Limb (tissue), 2 donors: ENCODE data around the gene FCN2.

Experiments used
- DNase-seq, 2 donors: peaks; one replicate each; pipeline ENCODE4 v3.0.0-alpha.2; 2016; ENCODE audit errors: extremely low spot score in 2 of 2

Gene FCN2

DNA sequence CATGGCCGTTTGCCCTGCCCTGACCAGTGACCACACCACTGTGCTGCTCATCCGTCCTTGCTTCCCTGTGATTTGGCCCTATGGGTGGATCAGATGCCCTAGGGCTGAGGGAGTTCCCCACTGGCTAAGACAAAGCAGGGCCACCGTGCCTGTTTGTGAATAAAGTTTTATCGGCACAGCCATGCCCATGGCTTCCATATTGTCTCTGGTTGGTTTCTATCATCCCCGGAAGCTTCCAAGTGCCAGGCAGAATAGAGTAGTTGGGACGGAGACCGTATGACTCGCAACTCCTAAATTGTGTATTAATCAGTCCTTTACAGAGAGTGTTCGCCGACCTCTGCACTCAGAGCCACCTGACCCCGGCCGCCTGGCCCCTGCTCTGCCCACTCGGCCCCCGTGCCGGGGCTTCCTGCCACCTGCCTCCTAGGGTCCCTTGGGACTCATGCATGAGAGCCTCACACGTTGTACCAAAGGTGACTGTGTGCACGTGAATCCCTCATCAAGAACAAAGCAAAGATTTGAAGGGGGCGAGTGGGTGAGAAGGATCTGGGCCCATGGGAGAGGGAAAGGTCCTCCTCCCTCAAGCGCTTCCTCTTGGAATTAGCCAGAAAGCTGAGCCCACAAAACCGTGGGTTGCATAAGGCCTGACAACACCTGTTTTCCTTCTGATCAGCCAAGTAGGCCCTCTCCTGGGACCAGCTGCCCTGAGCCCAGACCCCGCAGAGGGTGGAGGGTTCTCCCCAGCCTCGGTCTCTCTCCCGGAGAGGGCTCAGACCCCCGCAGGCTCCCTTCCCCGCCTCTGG is 11.7 kb upstream of the FCN2 start:
- DNase-seq: peak in 1 of 2 donors; percentile 20

- peak in 1 of 2 donors; percentile 12 for DNase-seq
Measured at GRCh38 chr9:134869554-134870300, 10.9 kb upstream of the FCN2 start.

DNA sequence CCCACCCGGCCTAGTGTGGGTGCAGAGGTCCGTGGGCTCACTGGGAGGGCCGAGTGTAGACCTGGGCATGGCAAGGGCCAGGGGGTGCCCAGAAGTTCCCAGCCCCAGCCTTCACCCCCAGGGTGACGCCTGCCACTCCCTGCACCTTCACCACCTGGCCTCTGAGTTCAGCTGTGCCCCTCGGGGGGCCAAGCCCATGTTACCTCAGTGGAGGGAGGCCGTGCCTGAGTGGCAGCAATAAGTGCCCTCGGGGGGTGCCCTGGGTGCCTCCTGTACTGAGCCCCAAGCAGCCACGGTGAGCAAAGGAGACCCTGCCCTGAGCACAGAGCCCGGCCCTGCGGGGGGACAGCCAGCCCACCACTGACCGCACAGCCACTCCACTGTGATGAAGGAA is 10.3 kb upstream of the FCN2 start:
- no peak for DNase-seq

GRCh38 chr9:134870746-134871662 is 9.6 kb upstream of the FCN2 start:
- peak in 1 of 2 donors; percentile 20 for DNase-seq

DNA sequence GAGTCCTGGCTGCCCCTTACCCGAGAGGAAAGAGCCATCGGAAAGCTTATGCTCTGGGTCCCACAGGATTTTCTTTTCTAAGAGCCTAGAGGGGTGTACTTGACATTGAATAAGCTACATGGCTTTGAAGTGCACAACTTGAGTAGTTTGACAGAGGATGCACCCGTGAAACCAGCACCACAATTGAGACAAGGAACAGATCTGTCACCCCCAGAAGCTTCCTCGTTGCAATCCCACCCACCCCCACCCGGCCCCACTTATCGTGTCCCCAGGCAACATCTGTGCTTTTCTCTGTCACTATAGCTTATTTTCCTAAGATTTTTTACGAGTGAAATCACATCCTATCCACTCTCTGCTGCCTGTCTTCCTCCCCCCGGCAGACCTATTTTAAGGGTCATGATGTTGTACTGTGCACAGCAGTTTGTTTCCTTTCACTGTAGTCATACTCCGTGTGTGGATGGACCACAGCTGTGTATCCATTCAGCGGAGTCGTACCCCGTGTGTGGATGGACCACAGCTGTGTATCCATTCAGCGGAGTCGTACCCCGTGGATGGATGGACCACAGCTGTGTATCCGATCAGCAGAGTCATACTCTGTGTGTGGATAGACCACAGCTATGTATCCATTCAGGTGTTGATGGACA is 8.8 kb upstream of the FCN2 start:
- DNase-seq: peak in 1 of 2 donors; percentile 14

DNA sequence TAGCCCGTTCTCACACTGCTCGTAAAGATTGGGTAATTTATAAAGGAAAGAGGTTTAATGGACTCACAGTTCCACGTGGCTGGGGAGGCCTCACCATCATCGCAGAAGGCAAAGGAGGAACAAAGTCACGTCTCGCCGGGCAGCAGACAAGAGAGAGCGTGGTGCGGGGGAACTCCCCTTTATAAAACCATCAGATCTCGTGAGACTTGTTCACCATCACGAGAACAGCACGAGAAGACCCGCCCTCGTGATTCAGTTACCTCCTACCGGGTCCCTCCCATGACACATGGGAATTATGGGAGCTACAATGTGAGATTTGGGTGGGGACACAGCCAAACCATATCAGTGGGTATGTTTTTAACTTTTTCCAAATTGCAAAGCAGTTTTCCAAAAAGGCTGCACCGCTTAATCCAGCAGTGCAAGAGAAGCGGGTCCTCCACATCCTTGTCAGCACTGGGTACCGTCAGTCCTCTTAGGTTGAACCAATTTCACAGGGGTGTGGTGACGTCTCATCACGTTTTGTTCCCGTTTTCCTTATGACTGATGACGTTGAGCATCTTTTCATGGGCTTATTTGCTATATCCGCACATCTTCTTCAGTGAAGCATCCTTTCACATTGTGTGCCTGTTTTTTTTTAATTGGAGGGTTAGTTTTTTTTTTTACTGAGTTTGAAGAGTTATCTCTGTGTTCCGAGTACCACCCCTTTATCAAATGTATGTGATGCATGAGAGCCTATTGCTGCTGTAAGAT is 8.0 kb upstream of the FCN2 start:
- no peak for DNase-seq

- DNase-seq: no peak
Measured at GRCh38 chr9:134875371-134875770, 5.2 kb upstream of the FCN2 start.

DNA sequence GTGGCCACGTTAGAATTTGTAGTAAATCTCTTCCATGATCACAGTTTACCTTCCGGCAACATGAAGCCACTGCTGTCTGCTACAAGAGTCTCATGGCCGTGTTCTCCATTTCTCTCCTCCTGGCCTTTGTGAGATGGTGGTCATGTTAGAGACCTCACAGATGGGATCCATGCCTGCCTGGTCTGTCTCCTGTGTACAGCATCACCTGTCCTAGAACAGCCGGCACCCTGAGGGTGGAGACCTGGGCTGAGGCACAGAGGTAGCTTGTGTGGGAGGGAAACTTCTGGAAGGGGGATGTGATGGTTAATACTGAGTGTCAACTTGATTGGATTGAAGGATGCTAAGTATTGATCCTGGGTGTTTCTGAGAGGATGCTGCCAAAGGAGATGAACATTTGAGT is 3.1 kb upstream of the FCN2 start:
- no peak for DNase-seq

DNA sequence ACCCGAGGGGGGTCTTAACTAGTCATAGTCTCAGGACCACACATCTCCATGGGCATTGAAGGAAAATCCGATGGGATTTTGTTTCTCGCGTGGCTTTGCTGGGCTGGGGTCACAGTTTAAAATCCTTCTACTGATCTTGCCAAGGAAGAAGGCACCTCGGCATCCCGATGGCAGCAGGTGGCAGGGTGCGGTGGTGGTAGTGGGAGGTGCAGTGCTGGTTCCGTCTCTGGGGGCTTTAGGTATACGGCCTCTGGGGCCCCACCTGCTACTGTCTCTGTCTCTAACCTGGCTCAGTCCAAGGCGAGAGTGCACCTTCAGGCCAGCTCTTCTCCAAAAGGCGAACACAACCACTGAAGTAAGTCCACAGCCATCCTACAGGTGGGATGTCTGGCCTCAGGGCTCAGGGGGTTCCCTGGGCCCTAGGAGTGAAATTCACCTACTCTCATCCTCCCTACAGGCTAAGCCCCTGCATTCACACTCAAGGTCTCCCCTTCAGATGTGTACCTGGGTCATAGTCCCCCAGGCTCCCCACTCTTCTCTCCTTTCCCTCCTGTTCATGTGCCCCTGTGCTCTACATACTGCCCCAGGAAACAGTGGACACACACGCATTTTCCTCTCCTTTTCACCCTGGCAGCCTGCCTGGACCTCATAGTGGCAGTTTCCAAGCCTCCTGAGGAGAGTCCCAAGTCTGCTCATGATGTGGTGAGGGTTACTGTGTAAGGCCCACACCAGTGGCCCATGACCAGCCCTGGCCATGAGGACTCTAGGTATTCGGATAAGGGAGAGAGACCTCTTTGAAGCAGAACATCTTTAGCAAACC is 736 bp upstream of the FCN2 start:
- DNase-seq: no peak

GRCh38 chr9:134881313-134881670 is 682 bp downstream of the FCN2 start:
- no peak for DNase-seq

GRCh38 chr9:134882204-134882785 is 1.7 kb downstream of the FCN2 start:
- no peak for DNase-seq

DNA sequence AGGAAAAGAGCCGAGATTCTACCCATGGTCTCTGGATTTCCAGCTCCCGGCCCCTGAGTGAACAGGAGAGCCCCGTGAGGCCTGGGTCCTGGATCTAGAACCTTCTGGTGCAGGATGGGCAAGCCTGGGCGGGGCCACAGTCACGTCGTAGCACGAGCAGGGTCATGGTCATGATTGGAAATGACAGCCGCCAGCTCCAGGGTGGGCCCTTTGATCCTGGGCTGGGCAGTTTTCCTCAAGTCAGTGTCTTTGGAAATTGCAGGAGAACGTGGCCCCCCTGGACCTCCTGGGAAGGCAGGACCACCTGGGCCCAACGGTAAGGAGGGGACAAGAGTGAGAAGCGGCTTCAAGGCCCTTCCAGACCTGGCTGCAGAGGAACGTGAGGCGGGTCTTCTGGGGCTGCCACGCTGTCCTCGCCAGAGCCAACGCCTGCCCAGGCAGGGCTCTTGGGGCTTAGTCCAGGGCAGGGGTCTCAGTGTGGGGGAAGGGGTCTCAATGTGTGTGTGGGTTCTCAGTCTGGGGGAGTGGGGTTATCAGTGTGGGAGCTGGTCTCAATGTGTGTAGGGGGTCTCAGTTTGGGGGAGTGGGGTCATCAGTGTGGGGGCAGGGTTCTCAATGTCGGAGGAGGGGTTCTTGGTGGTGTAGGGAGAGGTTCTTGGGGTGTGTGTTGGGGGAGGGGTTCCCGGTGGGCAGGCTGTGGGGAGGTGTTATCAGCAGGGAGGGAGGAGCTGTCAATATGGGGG is 2.6 kb downstream of the FCN2 start:
- DNase-seq: no peak

DNA sequence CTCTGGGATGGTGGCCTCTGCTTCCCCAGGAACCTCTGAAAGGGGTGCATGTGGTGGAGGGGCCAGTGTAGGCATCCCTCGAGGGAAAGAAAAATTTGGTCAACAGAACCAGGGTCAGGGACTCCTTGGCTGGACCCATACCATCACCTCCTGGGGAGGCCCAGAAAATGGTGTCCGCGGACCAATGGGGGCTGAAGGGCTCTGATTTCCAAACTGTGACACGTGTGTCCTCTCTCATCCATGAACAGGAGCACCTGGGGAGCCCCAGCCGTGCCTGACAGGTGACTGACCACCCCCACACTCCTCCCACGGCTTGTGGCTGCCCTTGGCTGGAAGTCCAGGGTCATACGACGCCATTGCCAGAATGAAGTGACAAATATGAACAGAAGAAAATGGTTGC is 3.9 kb downstream of the FCN2 start:
- no peak for DNase-seq

DNA sequence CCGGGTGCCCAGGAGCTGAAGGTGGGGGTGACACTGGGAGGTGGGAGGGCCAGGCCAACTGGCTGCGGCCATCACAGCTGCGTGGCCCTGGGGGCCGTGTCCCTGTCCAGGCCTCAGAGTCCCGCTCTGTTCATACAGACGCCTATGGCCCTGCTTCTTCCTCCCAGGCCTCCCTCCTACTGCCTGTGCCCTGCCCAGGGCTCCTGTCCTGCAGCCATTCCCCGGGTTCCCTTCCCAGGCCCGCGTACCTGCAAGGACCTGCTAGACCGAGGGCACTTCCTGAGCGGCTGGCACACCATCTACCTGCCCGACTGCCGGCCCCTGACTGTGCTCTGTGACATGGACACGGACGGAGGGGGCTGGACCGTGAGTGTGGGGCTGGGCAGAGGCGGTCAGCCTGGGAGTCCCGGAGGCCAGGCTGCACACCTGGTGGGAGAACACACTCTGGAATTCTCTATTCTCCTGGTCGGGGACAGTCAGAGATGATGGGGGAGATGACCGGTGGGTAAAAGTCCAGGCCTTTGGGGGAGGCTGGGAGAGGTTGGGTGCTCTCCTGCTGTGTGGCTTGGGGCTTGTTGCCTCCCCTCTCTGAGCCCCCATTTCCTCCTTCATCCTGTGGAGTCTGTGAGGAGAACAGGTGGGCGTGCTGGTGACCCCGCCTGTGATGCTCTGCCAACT is 4.5 kb downstream of the FCN2 start:
- DNase-seq: no peak

DNA sequence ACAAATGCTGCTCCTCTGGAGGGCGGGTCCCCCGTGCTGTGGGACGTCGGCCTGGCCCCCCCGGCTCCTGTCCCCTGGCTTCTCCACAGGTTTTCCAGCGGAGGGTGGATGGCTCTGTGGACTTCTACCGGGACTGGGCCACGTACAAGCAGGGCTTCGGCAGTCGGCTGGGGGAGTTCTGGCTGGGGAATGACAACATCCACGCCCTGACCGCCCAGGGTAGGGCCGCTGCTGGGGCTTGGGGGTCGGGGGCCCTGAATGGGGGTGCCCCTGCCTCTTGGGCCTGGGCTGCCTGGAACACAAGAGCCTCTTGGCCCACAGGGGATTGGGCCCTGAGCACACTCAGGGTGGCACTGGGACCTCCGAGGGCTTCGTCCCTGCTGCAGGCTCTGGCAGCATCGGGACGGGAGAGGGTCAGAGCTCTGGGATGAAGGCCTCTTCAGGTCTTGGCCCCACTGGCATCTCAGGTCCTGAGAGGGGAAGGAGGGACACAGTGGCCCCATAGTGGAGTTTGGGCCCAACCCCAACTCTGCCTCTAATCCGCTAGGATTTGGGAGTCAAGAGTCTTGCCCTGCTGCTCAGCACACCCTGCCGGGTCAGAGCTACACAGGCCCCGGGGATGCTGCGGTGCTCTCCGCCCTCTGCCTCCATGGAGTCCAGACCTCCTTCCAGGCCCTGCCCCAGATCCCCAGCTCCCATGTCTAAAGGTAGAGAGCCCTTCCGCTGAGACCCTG is 5.2 kb downstream of the FCN2 start:
- DNase-seq: no peak

DNA sequence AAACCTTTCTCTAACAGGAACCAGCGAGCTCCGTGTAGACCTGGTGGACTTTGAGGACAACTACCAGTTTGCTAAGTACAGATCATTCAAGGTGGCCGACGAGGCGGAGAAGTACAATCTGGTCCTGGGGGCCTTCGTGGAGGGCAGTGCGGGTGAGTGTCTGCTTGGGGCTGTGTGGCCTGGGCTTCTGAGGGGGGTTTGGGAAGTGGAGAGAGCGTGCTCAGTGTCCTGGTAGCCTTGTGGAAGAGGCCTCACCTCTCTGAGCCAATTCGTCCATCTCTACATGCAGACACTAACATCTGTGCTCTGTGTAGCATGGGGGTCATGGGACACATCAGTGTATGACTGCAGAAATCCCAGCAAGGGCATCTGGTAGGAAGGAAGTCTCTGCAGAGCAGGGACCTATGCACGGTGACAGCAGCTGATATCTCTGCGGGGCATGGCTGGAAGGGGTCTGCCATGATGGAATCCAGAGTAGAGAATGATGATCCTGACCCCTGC is 5.9 kb downstream of the FCN2 start:
- no peak for DNase-seq

- DNase-seq: no peak
Measured at GRCh38 chr9:134887219-134887618, 6.6 kb downstream of the FCN2 start.
